ENCODE data around the gene FAM131A. TPM values are rescaled to one million over a fixed set of nuclear protein-coding genes. Genes with fewer than 3 reads are reported as not detected.

Gene FAM131A
- total RNA-seq, 1 donor from 2014 or later: 19.7 TPM

DNA sequence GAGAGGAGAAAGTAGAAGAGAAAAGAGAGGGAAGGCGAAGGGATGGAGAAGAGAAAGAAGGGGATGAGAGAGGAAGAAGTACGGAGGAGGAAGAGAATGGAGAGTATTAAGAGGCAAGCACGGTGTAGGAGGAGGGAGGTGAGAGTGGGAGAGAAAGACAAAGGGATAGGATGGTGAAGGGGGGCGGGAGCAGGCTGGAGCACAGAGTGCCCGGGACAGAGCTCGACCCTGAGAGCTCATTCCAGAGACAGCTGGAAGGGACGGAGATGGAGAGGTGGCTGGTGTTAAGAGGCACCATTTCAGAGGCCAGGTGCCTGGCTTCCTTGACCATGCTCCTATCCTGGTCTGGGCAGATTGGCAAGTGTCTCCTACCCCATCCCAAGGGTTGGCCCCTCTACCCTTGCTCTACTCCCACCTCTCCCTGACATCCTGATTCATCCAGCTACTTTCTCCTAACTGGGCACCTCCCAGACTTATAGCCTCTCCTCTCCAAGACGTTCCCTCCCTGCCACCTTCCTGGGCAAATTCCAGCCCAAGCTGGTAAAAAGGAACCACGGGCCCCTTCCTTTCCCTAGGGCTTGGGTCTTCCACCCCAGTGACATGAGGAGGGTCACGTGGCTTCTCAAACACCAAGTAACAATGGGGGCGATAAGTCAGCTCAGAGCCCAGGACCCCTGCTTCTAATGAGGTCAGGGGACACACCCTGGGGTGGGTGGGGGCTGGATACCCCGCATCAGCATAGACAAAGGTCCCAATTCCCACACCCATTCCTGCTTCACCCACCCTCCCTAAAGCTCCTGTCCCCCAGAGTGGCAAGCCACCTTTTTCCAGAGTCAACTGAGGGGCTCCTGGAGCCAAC, 22.9 kb downstream of the FAM131A start:
- TF ChIP-seq, protein P1, sequence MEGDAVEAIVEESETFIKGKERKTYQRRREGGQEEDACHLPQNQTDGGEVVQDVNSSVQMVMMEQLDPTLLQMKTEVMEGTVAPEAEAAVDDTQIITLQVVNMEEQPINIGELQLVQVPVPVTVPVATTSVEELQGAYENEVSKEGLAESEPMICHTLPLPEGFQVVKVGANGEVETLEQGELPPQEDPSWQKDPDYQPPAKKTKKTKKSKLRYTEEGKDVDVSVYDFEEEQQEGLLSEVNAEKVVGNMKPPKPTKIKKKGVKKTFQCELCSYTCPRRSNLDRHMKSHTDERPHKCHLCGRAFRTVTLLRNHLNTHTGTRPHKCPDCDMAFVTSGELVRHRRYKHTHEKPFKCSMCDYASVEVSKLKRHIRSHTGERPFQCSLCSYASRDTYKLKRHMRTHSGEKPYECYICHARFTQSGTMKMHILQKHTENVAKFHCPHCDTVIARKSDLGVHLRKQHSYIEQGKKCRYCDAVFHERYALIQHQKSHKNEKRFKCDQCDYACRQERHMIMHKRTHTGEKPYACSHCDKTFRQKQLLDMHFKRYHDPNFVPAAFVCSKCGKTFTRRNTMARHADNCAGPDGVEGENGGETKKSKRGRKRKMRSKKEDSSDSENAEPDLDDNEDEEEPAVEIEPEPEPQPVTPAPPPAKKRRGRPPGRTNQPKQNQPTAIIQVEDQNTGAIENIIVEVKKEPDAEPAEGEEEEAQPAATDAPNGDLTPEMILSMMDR (conservative IDR thresholded peaks at IDR 0.05): no peak
- Mint-ChIP-seq H3K4me1 (peaks cover 38% of the 10 kb centered on the region), H3K27me3 (ENCODE audit: low read depth) (peaks cover 2% of the 10 kb centered on the region), H3K4me3 (peak overlapping the region; percentile 92), H3K27ac (ENCODE audit: unreplicated experiment) (no peak overlapping the region), H3K9me3 (no peaks in the 10 kb centered on the region), H3K36me3 (ENCODE audit: low read depth) (peaks cover 7% of the 10 kb centered on the region)
- no peak for DNase-seq (ENCODE audit: low read depth, low spot score)

DNA sequence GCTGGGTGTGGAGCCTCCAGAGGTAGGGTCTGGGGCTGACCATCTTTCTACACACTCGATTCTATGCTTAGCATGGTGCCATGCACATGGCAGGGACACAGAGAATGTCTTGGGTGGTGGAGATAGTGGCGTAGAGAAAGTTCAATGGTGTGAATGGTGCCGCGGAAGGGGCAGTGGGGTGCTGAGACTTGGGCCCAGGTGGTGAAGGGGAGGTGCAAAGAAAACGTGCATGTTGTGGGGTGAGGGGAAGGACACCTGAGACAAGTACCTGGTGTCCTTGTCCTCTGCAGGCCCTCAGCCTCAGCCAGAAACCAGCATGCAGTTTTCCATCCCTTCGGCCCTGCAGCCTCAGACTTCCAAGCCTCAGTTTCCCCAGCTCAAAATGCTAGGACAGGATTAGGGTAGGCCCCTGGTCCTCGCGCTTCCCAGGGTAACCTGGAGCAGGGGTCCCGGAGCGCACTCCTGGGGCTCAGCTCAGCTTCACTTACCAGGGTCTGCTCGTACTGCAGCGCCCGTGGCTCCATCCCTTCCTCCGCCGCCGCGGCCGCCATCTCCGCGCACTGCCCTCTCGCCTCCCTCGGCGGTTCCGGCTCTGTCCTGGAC, 23.6 kb downstream of the FAM131A start:
- H3K4me3 Mint-ChIP-seq: peak overlapping the region; percentile 92
- peaks cover 2% of the 10 kb centered on the region for H3K27me3 Mint-ChIP-seq (ENCODE audit: low read depth)
- no peak for DNase-seq (ENCODE audit: low read depth, low spot score)
- H3K27ac Mint-ChIP-seq (ENCODE audit: unreplicated experiment): no peak overlapping the region
- TF ChIP-seq, protein P1 (conservative IDR thresholded peaks at IDR 0.05): no peak
- no peaks in the 10 kb centered on the region for H3K9me3 Mint-ChIP-seq
- H3K36me3 Mint-ChIP-seq (ENCODE audit: low read depth): peaks cover 4% of the 10 kb centered on the region
- H3K4me1 Mint-ChIP-seq: peaks cover 35% of the 10 kb centered on the region

DNA sequence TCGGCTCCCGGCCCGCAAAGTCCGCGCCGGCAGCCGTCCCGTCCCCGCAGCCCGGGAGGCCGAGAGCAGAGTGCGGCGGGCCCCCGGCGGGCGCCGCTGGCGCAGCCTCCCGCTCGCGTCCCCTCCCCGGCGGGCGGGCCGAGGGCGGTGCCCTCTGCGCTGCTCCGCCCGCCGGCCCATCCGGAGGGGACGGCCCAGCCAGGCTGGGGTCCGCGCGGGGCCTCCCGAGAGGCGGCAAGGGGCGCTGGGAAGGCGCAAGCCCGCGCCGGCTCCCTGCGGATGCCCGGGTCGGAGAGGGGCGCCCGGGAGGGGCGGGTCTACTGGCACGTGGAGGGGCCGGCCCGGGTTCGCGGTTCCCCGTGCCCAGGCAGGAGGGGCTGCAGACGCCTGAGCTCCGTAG, 24.1 kb downstream of the FAM131A start, which contains the start of the genes CLCN2 and POLR2H:
Gene CLCN2 (minus strand): TSS at position 74 of the 400 bp plus-strand sequence. CDS start 126 bp downstream, outside the sequence.
Gene POLR2H (plus strand): TSS at position 179 of the 400 bp plus-strand sequence. CDS start 1,783 bp downstream, outside the sequence.
- Mint-ChIP-seq H3K9me3 (no peaks in the 10 kb centered on the region), H3K4me3 (peak within 1 kb of the TSS; percentile 99), H3K27ac (ENCODE audit: unreplicated experiment) (peak within 1 kb of the TSS; percentile 97), H3K36me3 (ENCODE audit: low read depth) (peaks cover 5% of the 10 kb centered on the region), H3K4me1 (peaks cover 35% of the 10 kb centered on the region), H3K27me3 (ENCODE audit: low read depth) (peaks cover 2% of the 10 kb centered on the region)
- DNase-seq (ENCODE audit: low read depth, low spot score): peak; percentile 69
- TF ChIP-seq, protein P1 (conservative IDR thresholded peaks at IDR 0.05): no peak

DNA sequence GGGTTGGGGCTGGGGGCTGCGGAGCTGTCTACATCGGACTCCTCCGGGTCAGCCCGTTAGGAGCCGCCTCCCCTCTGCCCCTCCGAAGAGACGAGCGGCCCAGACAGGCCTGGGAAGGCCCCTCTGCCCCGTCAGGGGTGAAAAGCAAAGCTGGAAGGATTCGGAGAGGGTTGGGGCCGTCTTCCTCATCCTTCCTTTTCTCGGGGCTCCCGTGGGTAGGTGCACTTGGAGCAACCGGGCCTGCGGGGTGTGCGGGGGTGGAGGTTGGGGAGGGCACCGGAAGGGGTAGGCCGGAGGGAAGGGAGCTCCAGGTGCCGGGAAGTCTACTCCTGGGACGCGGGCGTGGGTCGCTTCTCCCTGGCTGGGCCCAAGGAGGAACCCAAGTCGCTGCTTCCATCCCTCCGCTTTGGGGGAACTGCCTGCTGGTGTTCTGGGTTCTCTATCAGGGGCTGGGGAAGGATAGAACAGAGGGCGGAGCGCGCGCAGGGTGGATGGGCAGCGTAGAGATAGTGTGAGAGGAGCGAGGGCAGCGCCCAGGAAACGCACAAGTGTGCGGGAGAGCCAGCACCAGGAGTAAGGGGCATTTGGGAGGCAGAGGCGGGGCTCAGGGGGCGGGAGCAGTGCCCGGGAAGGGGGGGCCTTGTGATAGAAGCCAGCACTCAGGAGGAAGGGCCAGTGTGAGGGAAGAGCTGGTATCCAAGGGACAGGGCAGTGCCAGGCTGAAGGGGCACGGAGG, 24.7 kb downstream of the FAM131A start:
- peaks cover 41% of the 10 kb centered on the region for H3K4me1 Mint-ChIP-seq
- TF ChIP-seq, protein P1 (conservative IDR thresholded peaks at IDR 0.05): no peak

More for the DNA sequence above, 24.7 kb downstream of the FAM131A start:
- peak overlapping the region; percentile 99 for H3K4me3 Mint-ChIP-seq
- peaks cover 10% of the 10 kb centered on the region for H3K36me3 Mint-ChIP-seq (ENCODE audit: low read depth)
- H3K27ac Mint-ChIP-seq (ENCODE audit: unreplicated experiment): peak overlapping the region; percentile 97
- peaks cover 2% of the 10 kb centered on the region for H3K27me3 Mint-ChIP-seq (ENCODE audit: low read depth)
- DNase-seq (ENCODE audit: low read depth, low spot score): peak; percentile 36
- H3K9me3 Mint-ChIP-seq: no peaks in the 10 kb centered on the region
